G401.6 (cell line): ENCODE data around the gene HMGA1.

Experiments
- FAIRE-seq: peaks from 2 replicates; lab custom pipeline; 2012; peaks lifted over from hg19 to GRCh38; lab: Jason Lieb, UNC

HMGA1 gene

GRCh38 chr6:34292954-34293353 is 56.3 kb downstream of the HMGA1 start:
- no peak for FAIRE-seq

- no peak for FAIRE-seq
Measured at GRCh38 chr6:34295721-34296120, 59.0 kb downstream of the HMGA1 start.
